Neural crest cell (in vitro differentiated cells): Measurements from ENCODE around the gene SNX27. TPM values are rescaled to one million over a fixed set of nuclear protein-coding genes. Genes with fewer than 3 reads are reported as not detected.

Experiments used
- DNase-seq: peaks from one replicate; pipeline ENCODE4 v3.0.0; 2021; ENCODE audit warnings: low read depth, mixed read lengths, low spot score
- H3K27ac Mint-ChIP-seq: one replicate; pipeline ENCODE4 v1.8.0; 2021; ENCODE audit warnings: mild to moderate bottlenecking, mixed read lengths; ENCODE audit not compliant: unreplicated experiment
- H3K27me3 Mint-ChIP-seq: 2 replicates; pipeline ENCODE4 v1.8.0; 2021; ENCODE audit warnings: low read depth, mild to moderate bottlenecking, mixed read lengths
- H3K36me3 Mint-ChIP-seq: 2 replicates; pipeline ENCODE4 v1.8.0; 2021; ENCODE audit warnings: low read depth, mild to moderate bottlenecking, mixed read lengths
- H3K4me1 Mint-ChIP-seq: 2 replicates; pipeline ENCODE4 v1.8.0; 2021; ENCODE audit warnings: mixed read lengths
- H3K4me3 Mint-ChIP-seq: one replicate; pipeline ENCODE4 v1.8.0; 2021; ENCODE audit warnings: mild to moderate bottlenecking, mixed read lengths
- H3K9me3 Mint-ChIP-seq: 2 replicates; pipeline ENCODE4 v1.8.0; 2021; ENCODE audit warnings: mixed read lengths
- total RNA-seq: library from RNA; stranded (reverse); gene quantifications from 2 replicates; pipeline ENCODE4 v1.2.1, GENCODE V29; 2021
- TF ChIP-seq, protein P1 (sequence below): fragments of 200-600 bp; sonication (generic); conservative IDR thresholded peaks from 2 replicates; pipeline ENCODE4 v1.5.0; 2021; ENCODE audit warnings: antibody characterized with exemption, mild to moderate bottlenecking

Gene SNX27
- total RNA-seq, 1 donor from 2014 or later, result 48.3 TPM

DNA sequence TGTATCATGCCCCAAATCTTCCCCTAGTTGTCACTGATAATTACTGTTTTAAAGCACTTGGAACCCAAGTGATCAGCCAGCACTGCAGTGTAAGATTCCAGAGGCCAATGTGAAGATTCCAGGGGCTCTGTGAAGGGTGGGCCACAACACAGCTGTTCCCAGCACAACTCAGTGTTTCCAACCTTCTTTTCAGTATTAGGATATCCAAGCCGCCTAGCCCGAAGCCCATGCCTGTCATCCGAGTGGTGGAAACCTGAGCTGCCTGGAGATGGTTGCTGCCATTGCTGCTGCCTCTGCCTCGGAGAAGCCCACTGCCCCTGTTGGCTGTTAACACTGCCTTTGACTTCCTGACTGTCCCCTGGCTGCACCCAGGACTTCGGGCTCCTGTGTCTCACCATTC is 30.4 kb upstream of the SNX27 start:
- Mint-ChIP-seq H3K27ac (no peak overlapping the region), H3K36me3 (no peaks in the 10 kb centered on the region), H3K9me3 (no peaks in the 10 kb centered on the region), H3K4me3 (no peak overlapping the region), H3K27me3 (no peaks in the 10 kb centered on the region), H3K4me1 (no peaks in the 10 kb centered on the region)
- no peak for DNase-seq
- TF ChIP-seq, protein P1, sequence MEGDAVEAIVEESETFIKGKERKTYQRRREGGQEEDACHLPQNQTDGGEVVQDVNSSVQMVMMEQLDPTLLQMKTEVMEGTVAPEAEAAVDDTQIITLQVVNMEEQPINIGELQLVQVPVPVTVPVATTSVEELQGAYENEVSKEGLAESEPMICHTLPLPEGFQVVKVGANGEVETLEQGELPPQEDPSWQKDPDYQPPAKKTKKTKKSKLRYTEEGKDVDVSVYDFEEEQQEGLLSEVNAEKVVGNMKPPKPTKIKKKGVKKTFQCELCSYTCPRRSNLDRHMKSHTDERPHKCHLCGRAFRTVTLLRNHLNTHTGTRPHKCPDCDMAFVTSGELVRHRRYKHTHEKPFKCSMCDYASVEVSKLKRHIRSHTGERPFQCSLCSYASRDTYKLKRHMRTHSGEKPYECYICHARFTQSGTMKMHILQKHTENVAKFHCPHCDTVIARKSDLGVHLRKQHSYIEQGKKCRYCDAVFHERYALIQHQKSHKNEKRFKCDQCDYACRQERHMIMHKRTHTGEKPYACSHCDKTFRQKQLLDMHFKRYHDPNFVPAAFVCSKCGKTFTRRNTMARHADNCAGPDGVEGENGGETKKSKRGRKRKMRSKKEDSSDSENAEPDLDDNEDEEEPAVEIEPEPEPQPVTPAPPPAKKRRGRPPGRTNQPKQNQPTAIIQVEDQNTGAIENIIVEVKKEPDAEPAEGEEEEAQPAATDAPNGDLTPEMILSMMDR, result no peak

DNA sequence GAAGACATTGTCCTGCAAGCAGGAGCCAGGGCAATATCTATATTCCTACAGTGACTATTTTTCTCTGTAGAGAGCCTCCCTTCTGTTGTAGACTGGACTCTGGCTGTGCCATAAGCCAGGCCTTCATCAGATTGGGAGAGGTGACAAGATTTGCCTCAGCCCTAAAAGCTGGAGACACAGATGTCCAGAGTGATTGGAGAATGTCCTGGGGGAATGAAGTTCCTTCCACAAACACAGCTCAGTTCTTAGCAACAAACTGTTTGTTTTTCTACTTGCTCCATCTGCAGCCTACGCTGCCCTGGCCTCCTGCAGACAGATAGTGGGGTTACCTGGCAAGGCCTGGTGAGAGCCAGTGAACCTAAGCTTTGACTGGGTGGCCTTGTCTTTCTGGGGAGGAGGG is 29.9 kb upstream of the SNX27 start:
- no peaks in the 10 kb centered on the region for H3K9me3 Mint-ChIP-seq
- H3K27ac Mint-ChIP-seq, result no peak overlapping the region
- no peaks in the 10 kb centered on the region for H3K4me1 Mint-ChIP-seq
- no peaks in the 10 kb centered on the region for H3K27me3 Mint-ChIP-seq
- no peak for DNase-seq
- TF ChIP-seq, protein P1, result no peak
- H3K36me3 Mint-ChIP-seq, result no peaks in the 10 kb centered on the region
- no peak overlapping the region for H3K4me3 Mint-ChIP-seq

DNA sequence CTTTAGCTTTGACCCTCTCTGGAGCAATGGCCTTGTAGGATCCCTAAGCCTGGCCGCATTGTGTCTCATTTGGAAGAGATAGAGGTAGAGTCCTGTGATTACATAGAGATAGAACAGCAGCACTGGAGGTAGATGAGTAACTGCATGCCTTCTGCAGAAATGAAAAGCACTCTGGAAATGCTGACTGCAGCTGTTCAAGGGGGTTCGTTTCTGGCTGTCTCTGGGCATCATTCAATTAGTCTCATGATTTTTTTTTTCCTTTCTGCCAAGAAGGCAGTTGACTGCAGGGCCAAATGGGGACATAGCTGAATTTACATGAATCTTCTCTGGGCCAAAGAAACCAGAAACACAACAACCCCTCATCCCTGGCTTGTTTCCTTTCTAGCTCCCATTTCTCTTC is 28.1 kb upstream of the SNX27 start:
- H3K9me3 Mint-ChIP-seq, result no peaks in the 10 kb centered on the region
- no peak overlapping the region for H3K27ac Mint-ChIP-seq
- no peaks in the 10 kb centered on the region for H3K36me3 Mint-ChIP-seq
- peaks cover 7% of the 10 kb centered on the region for H3K4me1 Mint-ChIP-seq
- H3K27me3 Mint-ChIP-seq, result no peaks in the 10 kb centered on the region
- TF ChIP-seq, protein P1, result no peak
- H3K4me3 Mint-ChIP-seq, result no peak overlapping the region
- DNase-seq, result no peak

DNA sequence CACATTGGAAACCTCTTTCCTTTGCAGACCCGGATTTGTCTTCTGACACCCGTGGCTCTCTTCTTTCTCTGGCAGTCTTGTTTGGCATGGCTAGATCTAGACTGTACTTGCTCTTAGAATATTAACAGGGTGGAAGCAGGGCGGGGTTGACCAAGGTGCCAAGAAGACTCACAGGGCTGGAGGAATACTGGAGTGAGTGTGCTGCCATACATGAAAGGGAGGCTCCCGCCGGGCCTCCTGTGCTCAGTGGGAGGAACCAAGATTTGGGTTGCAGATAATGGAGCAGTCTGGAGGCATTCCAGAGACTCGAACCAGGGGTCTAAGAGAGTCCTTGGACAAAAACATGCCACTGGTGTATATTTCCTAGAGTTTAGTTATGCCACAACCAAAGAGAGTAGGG is 27.6 kb upstream of the SNX27 start:
- no peak overlapping the region for H3K4me3 Mint-ChIP-seq
- H3K27ac Mint-ChIP-seq, result no peak overlapping the region
- no peaks in the 10 kb centered on the region for H3K9me3 Mint-ChIP-seq
- H3K4me1 Mint-ChIP-seq, result peaks cover 7% of the 10 kb centered on the region
- H3K27me3 Mint-ChIP-seq, result no peaks in the 10 kb centered on the region
- TF ChIP-seq, protein P1, result no peak
- no peak for DNase-seq
- H3K36me3 Mint-ChIP-seq, result no peaks in the 10 kb centered on the region

DNA sequence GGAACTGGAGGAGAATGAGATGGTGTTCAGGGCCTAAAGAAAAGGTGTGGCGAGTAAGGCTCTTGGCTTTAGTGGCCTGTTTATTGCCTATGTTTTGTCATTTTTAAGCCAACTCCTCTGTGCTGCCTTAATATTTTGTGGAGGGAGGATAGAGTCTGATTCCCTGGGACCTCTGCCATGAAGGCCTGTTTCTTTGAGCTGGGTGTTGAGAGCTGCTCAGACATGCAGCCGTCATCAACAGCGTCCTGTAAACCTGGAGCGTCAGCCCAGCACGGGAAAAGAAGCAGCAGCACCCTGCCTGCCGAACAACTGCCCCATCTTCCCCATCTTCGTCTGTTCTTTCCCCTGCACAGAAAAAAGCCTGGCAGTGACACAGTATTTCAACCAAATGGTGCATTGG is 27.1 kb upstream of the SNX27 start:
- no peaks in the 10 kb centered on the region for H3K9me3 Mint-ChIP-seq
- DNase-seq, result no peak
- peaks cover 7% of the 10 kb centered on the region for H3K4me1 Mint-ChIP-seq
- TF ChIP-seq, protein P1, result no peak
- no peak overlapping the region for H3K27ac Mint-ChIP-seq
- no peaks in the 10 kb centered on the region for H3K27me3 Mint-ChIP-seq
- H3K4me3 Mint-ChIP-seq, result no peak overlapping the region
- no peaks in the 10 kb centered on the region for H3K36me3 Mint-ChIP-seq

DNA sequence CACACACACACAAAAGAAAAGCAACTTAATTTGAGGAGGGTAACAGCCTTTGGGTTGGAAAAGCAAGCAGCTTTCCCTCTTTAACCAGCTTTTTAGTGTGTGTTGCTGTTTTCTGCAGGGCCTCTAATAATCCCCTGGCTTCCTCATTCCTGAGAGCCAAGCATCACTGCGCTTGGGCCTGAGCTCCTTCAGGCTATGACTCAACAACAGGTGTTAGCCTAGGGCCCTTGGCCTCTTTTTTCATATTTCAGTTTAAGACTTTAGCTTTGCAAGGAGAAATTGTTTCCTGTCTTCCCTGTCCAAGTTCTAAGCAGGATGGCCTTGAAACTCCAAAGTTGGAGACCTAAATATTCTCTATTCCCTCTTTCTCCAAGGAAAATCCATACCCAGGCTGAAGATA is 26.2 kb upstream of the SNX27 start:
- no peak overlapping the region for H3K27ac Mint-ChIP-seq
- peaks cover 7% of the 10 kb centered on the region for H3K4me1 Mint-ChIP-seq
- no peaks in the 10 kb centered on the region for H3K36me3 Mint-ChIP-seq
- TF ChIP-seq, protein P1, result no peak
- peaks cover 4% of the 10 kb centered on the region for H3K9me3 Mint-ChIP-seq
- no peaks in the 10 kb centered on the region for H3K27me3 Mint-ChIP-seq
- no peak overlapping the region for H3K4me3 Mint-ChIP-seq
- no peak for DNase-seq
